Thoracic aorta (tissue), 2 donors: ENCODE results near the gene BPIFA2. TPM values are rescaled to one million over a fixed set of nuclear protein-coding genes. Genes with fewer than 3 reads are reported as not detected.

Experiments
- ATAC-seq: fragments of 150-250 bp; one replicate; pipeline ENCODE4 v1.8.0; 2017; ENCODE audit warnings: low read depth; ENCODE audit not compliant: insufficient number of reproducible peaks, low FRiP score
- DNase-seq: peaks from one replicate; pipeline ENCODE4 v3.0.0-alpha.2; 2020; ENCODE audit warnings: low spot score
- H3K27ac ChIP-seq, 2 donors: fragments of 200-600 bp; sonication (generic); 1 replicate in 1 of 2; 2 replicates in 1 of 2; pipeline ENCODE4 v1.5.1; 2016; ENCODE audit warnings: mild to moderate bottlenecking in 2 of 2, moderate library complexity in 2 of 2
- H3K27me3 ChIP-seq: fragments of 200-600 bp; sonication (generic); replicated peaks from 2 replicates; pipeline ENCODE4 v1.6.0; 2016; ENCODE audit warnings: mild to moderate bottlenecking; ENCODE audit not compliant: insufficient read depth
- H3K36me3 ChIP-seq: fragments of 200-600 bp; sonication (generic); one replicate; pipeline ENCODE4 v1.5.1; 2016
- H3K4me1 ChIP-seq, 2 donors: fragments of 200-600 bp; sonication (generic); 1 replicate in 1 of 2; 2 replicates in 1 of 2; pipeline versions ENCODE4 v1.5.1 to v1.6.0; 2016; ENCODE audit warnings: low read depth in 2 of 2, mild to moderate bottlenecking in 1 of 2; ENCODE audit not compliant: control insufficient read depth in 1 of 2
- H3K4me3 ChIP-seq: fragments of 200-600 bp; sonication (generic); 2 replicates; pipeline ENCODE4 v1.5.1; 2016; ENCODE audit warnings: mild to moderate bottlenecking
- H3K9me3 ChIP-seq: fragments of 200-600 bp; sonication (generic); 2 replicates; pipeline ENCODE4 v1.5.1; 2016
- CTCF ChIP-seq: fragments of 200-600 bp; sonication (generic); IDR thresholded peaks from one replicate; pipeline ENCODE4 v1.5.1; 2019; ENCODE audit warnings: antibody characterized with exemption
- total RNA-seq, 2 donors: library from RNA; depleted of rRNA; stranded (reverse); fragments of >200 nt; gene quantifications; one replicate each; pipeline versions ENCODE4 v1.1.0 to v1.2.3, GENCODE V29; 2016

BPIFA2 gene
- total RNA-seq, 2 donors from 2014 or later = not detected

GRCh38 chr20:33210371-33210770, 42.4 kb downstream of the BPIFA2 start:
- H3K9me3 ChIP-seq = no peaks in the 10 kb centered on the region
- DNase-seq = no peak
- H3K36me3 ChIP-seq = no peaks in the 10 kb centered on the region
- no peaks in the 10 kb centered on the region for H3K27me3 ChIP-seq
- TF ChIP-seq CTCF = no peak
- no peaks in the 10 kb centered on the region for H3K4me1 ChIP-seq
- no peak overlapping the region for H3K4me3 ChIP-seq
- no peak overlapping the region for H3K27ac ChIP-seq
- no peak for ATAC-seq

- Histone ChIP-seq H3K9me3 (no peaks in the 10 kb centered on the region), H3K27ac (no peak overlapping the region), H3K27me3 (no peaks in the 10 kb centered on the region), H3K4me1 (no peaks in the 10 kb centered on the region), H3K36me3 (no peaks in the 10 kb centered on the region), H3K4me3 (no peak overlapping the region)
- no peak for TF ChIP-seq CTCF
- ATAC-seq = no peak
- DNase-seq = no peak
Measured at GRCh38 chr20:33211817-33212424, 44.0 kb downstream of the BPIFA2 start.

- no peak within 1 kb of the TSS for H3K27ac ChIP-seq
- H3K27me3 ChIP-seq = no peaks in the 10 kb centered on the region
- DNase-seq (no peak), ATAC-seq (no peak)
- no peaks in the 10 kb centered on the region for H3K9me3 ChIP-seq
- no peak within 1 kb of the TSS for H3K4me3 ChIP-seq
- TF ChIP-seq CTCF = no peak
- no peaks in the 10 kb centered on the region for H3K36me3 ChIP-seq
- H3K4me1 ChIP-seq = no peaks in the 10 kb centered on the region
Measured at GRCh38 chr20:33217052-33217451, 49.1 kb downstream of the BPIFA2 start, which contains the start of gene BPIFA3. Gene BPIFA3, plus strand, starts transcription at chr20:33217352. Its CDS starts 185 bp downstream, at chr20:33217537.

- Histone ChIP-seq H3K27me3 (no peaks in the 10 kb centered on the region), H3K27ac (no peak overlapping the region), H3K4me3 (no peak overlapping the region), H3K36me3 (no peaks in the 10 kb centered on the region), H3K4me1 (no peaks in the 10 kb centered on the region), H3K9me3 (no peaks in the 10 kb centered on the region)
- no peak for ATAC-seq
- no peak for DNase-seq
- no peak for TF ChIP-seq CTCF
Measured at GRCh38 chr20:33224399-33224798, 56.4 kb downstream of the BPIFA2 start.

GRCh38 chr20:33229843-33230242, 61.9 kb downstream of the BPIFA2 start:
- ATAC-seq = no peak
- H3K4me1 ChIP-seq = no peaks in the 10 kb centered on the region
- no peaks in the 10 kb centered on the region for H3K27me3 ChIP-seq
- no peak overlapping the region for H3K27ac ChIP-seq
- no peak for TF ChIP-seq CTCF
- no peaks in the 10 kb centered on the region for H3K36me3 ChIP-seq
- no peaks in the 10 kb centered on the region for H3K9me3 ChIP-seq
- DNase-seq = no peak
- H3K4me3 ChIP-seq = no peak overlapping the region

Other genes with a start within 250 kb of the BPIFA2 start
- not detected for gene SUN5, start 163.7 kb upstream of the BPIFA2 start, total RNA-seq
- not detected for gene BPIFB2, start 160.5 kb upstream of the BPIFA2 start, total RNA-seq
- not detected for gene BPIFB6, start 136.5 kb upstream of the BPIFA2 start, total RNA-seq
- gene BPIFB3, start 114.3 kb upstream of the BPIFA2 start, total RNA-seq = not detected
- not detected for gene BPIFB4, start 88.5 kb upstream of the BPIFA2 start, total RNA-seq
- gene BPIFA3, start 49.2 kb downstream of the BPIFA2 start, total RNA-seq = not detected
- not detected for gene BPIFA1, start 67.8 kb downstream of the BPIFA2 start, total RNA-seq
- gene BPIFB1, start 115.1 kb downstream of the BPIFA2 start, total RNA-seq = not detected
- 10 to 100 TPM; 26.2 to 26.3 TPM for gene CDK5RAP1, start 233.4 kb downstream of the BPIFA2 start, total RNA-seq